DND-41 (cell line): ENCODE measurements around the gene COL13A1.

Experiments used
- CTCF ChIP-seq: IDR thresholded peaks from 2 replicates; pipeline ENCODE4 v1.5.1; 2012; ENCODE audit warnings: borderline replicate concordance, low read length, moderate library complexity, mild to moderate bottlenecking; ENCODE audit not compliant: poor library complexity, severe bottlenecking; ENCODE audit errors: extremely low read depth
- EZH2 ChIP-seq: IDR thresholded peaks from 3 replicates; pipeline ENCODE4 v1.6.1; 2012; ENCODE audit warnings: borderline replicate concordance, low read depth, mild to moderate bottlenecking, moderate library complexity, low read length, inconsistent platforms; ENCODE audit not compliant: severe bottlenecking

DNA sequence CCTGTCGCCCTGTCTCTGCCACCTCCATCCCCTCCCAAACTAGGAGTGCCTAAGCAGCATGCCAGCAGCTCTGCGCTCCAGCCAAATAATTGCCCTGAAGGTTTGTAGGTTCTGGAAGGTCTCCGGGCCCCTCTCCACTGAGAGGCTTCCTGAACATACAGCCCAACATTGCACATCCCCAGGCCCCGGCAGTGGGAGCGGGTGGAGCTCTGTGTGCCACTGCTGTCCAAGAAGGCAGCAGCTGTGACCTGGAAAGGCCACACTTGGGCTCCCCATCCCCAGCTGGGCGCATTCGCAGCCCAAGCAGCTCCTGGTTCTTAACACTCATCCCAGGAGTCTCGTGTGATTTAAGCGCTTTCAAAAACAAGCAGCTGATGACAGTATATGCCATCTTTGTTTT lies 95.7 kb downstream of the COL13A1 start:
- TF ChIP-seq CTCF, result no peak
- no peak for TF ChIP-seq EZH2
